GM18517 (cell line): ENCODE data around the gene DPP8.
"Not testable (repeated sequence)": the region's sequence is repeated elsewhere in the genome, so short reads cannot be mapped to it uniquely, and the experiment has no call there.

Experiments used
- ATAC-seq: cut with Tn5 transposase; IDR thresholded peaks from one replicate; pipeline ENCODE4 v1.9.1; 2021; ENCODE audit warnings: mild to moderate bottlenecking, moderate library complexity; ENCODE audit not compliant: unreplicated experiment

The DPP8 gene

GRCh38 chr15:65406424-65407000 is 111.0 kb downstream of the DPP8 start:
- ATAC-seq, result no peak

GRCh38 chr15:65405791-65406423 is 111.6 kb downstream of the DPP8 start:
- ATAC-seq, result no peak

DNA sequence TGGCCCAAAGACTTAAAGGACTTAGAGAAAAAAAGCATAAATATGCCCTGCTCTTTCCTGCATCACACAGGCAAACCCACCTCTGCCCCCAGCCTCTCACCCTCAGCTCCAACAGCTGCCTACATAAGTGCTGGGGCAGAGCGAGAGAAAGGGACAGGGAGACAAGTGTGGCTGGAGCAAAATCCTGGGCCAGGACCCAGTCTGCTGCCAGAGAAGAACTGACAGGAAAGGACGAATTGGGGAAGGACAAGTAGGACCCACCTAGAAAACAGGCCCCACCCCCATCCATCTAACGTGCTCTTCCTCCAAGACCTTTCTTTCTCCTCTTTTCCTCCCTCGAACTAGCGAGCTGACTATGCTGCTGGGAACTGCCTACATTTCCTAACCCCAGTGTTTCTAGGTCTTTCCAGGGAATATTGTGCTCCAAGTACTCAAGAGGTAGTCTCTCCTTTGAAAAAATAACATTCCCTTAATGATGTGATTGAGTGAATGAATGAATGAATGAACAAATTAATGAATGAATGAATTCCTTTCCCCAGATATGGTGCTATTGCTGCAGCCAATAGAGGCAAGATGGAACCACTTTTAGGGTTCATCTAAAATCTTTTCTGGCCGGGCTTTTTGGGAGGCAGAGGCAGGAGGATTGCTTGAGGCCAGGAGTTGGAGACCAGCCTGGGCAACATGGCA is 113.2 kb downstream of the DPP8 start:
- ATAC-seq, result no peak

DNA sequence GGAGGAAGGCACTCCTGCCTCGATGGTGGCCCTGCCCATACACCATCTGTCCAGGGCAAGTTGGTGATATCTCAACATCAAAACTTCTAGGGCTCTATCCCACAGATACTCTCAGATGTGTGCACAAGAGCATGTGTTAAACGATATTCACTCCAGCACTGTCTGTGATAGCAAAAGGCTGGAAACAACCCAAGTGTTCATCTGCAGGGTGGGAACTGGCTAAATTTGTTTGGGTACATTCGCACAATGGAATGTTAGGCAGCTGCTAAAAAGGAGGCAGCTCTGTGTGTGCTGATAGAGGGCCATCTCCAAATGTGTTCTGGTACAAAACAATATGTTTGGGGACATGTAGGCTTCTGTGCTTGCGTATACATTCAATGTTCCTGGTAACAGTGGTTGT is 114.5 kb downstream of the DPP8 start:
- no peak for ATAC-seq

- no peak for ATAC-seq
These were observed 115.8 kb downstream of the DPP8 start for GRCh38 chr15:65401611-65402240.

GRCh38 chr15:65400760-65401610 is 116.5 kb downstream of the DPP8 start:
- no peak for ATAC-seq

DNA sequence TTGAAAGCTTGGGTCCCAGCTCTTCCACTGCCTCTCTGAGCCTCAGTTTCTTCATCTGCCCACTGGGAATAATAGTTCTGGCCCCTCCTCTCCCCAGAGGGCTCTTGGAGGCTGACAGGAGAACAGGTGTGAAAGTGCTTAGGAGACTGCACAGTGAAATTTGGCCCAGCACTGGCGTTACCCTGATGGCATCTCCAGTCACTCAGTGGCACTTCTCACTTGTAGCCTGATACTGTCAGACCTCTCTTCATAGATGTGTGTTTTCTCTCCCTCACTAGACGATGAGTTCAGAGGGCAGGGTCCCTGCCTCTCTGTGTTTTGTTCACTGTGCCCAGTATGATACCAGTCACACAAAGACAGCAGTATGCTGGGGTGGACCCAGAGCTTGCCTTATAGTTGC is 117.5 kb downstream of the DPP8 start:
- ATAC-seq, result no peak

- no peak for ATAC-seq
These were observed 118.3 kb downstream of the DPP8 start for GRCh38 chr15:65399001-65399706.

DNA sequence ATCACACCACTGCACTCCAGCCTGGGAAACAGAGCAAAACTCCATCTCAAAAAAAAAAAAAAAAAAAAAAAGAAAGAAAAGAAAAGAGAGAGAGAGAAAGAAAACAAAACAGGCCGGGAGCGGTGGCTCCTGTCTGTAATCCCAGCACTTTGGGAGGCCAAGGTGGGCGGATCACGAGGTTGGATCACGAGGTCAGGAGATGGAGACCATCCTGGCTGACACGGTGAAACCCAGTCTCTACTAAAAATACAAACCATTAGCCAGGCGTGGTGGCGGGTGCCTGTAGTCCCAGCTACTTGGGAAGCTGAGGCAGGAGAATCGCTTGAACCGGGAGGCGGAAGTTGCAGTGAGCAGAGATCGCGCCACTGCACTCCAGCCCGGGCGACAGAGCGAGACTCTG is 119.0 kb downstream of the DPP8 start:
- not testable (repeated sequence) for ATAC-seq

DNA sequence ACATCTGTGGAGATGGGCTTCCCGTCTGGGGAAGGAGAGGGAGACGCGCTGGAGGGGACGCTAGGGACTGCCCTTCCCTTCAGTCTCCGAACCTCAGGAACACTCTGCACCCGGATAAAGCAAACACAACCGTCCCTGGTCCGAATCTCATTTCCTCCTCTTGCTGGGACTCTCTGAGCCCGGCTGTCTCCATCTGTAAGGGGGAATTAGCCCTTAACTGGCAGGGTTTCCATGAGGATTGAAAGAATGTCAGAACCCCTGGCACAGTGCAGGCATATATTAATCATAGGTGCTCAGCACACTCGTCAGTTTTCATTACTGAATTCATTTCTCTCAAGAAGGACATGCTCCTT is 120.5 kb downstream of the DPP8 start:
- ATAC-seq, result no peak

GRCh38 chr15:65396283-65396964 is 121.1 kb downstream of the DPP8 start:
- ATAC-seq, result no peak

DNA sequence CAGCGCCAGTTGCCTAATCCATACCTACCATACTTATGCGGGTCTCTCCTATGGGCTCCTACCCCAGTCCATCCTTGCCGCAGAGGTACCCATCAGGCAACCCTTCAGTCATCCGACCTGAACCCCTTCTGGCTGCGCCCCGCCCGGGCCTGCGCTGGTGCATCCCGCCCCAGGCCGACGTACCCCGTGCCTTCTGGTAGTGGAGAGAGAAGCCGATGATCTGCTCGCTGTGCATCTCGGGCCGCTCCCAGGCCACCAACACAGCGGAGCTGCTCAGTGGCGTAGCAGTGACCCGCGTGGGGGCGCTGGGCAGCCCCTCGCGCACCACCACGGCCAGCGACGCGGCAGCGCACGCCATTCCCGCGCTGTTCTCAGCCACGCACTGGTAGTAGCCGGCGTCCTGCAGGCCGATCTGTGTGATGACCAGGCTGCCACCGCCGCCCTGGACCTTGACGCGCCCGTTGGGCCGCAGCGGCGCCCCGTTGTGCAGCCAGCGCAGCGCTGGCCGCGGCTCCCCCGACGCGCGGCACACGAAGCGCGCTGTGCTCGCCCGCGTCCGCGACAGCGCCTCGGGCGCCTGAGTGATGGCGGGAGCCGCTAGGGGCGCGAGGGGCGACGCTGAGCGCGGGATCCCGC is 121.8 kb downstream of the DPP8 start:
- no peak for ATAC-seq

DNA sequence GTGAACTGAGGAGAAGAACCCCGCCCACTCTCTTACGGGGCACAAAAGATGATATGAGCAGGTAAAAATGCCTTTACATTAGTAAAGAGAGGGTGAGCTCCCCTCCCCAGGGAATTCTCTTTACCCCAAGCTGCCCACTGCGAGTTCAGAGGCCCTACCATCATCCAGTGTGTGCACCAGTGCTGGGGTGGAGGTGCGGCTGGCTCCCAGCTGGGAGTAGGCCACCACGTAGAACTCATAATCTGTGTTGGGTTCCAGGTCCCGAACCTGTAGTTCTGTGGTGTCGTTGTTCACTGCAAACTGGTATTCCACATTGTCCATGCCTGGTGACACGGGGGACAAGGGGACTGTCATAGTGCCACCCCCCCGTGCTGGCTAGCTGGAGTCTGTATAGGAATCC is 122.6 kb downstream of the DPP8 start:
- no peak for ATAC-seq

DNA sequence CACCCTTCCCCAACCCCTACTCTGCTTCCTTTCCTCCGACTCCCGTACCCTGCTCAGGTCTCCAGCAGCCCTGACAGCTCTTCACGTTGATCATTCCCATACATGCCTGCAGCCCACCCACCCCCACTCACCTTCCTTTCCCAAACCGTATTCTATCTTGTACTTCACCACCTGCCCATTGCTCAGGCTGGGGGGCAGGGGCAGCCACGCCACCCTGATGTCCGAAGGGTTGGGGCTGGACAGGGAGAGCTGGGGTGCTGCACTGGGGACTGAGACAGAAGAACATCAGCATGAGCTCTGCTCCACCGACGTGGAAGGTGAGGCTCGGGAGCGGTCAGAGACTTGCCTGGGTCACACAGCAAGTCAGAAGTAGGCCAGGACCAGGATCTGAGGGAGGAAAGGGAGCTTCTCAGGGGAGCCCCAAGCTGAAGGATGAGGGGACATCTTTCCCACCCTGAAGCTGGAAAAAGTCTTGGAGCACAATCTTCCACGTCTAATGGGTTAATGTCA is 123.2 kb downstream of the DPP8 start:
- ATAC-seq, result no peak

DNA sequence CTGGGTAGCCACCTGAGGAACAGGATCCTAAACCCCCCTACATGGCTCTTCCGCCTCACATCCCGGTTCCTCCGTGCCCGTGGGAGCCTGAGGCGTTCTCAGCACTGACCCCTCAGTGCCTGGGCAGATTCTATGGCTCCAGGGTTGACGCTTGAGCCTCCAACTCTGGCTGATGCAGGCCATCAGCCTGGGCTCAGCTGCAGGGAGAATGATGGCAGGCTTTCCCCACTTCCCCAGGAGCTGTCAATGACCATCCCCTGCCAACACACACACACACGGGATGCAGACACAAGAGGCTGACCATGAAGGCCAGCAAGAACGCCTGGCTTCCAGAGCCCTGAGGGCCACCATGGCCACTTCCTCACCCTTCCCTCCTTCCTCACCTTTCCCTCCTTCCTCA is 123.9 kb downstream of the DPP8 start:
- no peak for ATAC-seq

DNA sequence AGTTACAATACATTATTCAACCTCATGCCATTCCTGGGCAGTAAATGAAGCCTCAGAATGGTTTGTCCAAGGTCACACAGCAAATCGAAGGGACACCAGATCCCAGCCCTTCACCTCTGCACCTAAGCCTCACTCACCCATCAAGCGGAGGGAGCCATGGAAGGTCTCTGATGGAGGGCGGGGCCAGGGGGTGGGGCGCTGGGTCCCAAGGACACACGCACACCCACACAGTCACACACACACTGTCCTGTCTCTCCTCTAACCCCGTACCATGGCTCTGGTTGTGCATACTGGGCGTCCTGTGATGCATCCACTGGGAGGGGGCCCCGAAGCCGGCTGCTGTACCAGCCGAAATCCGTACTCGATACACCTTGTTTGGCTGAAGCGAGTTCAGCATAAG is 124.4 kb downstream of the DPP8 start:
- no peak for ATAC-seq
